SH-SY5Y (cell line): Measurements from ENCODE around the gene POU6F2.

Experiments used
- GATA2 ChIP-seq: IDR thresholded peaks from 2 replicates; pipeline ENCODE4 v1.6.1; 2011; ENCODE audit warnings: mild to moderate bottlenecking, low read depth, low read length
- GATA3 ChIP-seq: IDR thresholded peaks from 2 replicates; pipeline ENCODE4 v1.6.1; 2011; ENCODE audit warnings: low read depth, mild to moderate bottlenecking, low read length, moderate library complexity

DNA sequence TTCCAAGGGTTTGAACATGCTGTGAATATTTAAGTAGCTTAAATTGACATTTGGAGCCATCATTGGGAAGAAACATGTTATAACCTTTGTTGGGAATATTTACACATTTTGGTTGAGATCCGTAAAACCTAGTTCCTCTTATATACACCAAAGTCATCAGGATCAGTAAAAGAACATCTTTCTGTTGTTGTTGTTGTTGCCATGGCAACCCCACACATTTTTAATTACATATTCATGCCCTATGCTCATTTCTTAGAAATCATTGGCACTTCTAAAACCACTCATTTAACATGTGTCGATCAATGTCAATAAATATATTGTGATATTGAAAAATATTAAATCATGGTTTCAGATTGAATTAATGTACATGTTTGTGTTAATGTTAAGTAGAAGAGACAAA lies 122.6 kb downstream of the POU6F2 start:
- TF ChIP-seq GATA3 (no peak), GATA2 (no peak)
